Psoas muscle (tissue), 8 donors: ENCODE measurements around the gene CDH4. TPM values are rescaled to one million over a fixed set of nuclear protein-coding genes. Genes with fewer than 3 reads are reported as not detected.

ENCODE experiments used
- ATAC-seq, 4 donors: fragments of 200-7000 bp; cut with Tn5 transposase; one replicate each; pipeline ENCODE4 v1.9.1; 2020; ENCODE audit warnings: moderate library complexity in 3 of 4, mild to moderate bottlenecking in 2 of 4
- DNase-seq, 2 donors: peaks; one replicate each; pipeline ENCODE4 v3.0.0-alpha.2; 2020
- H3K27ac ChIP-seq: fragments of 200-600 bp; one replicate; pipeline ENCODE4 v1.8.0; 2022
- H3K27me3 ChIP-seq, 3 donors: fragments of 200-600 bp in 1 of 3; one replicate each; pipeline versions ENCODE4 v1.6.1 to v1.8.0; 2013 to 2022; ENCODE audit warnings: low read length in 2 of 3, mild to moderate bottlenecking in 2 of 3, moderate library complexity in 1 of 3; ENCODE audit not compliant: insufficient read depth in 3 of 3
- H3K36me3 ChIP-seq, 2 donors: fragments of 200-600 bp in 1 of 2; one replicate each; pipeline versions ENCODE4 v1.6.1 to v1.8.0; 2013 to 2022; ENCODE audit warnings: low read depth in 1 of 2, mild to moderate bottlenecking in 1 of 2, moderate library complexity in 1 of 2; ENCODE audit not compliant: insufficient read depth in 1 of 2
- H3K4me1 ChIP-seq: fragments of 200-600 bp; one replicate; pipeline ENCODE4 v1.8.0; 2022
- H3K4me3 ChIP-seq: fragments of 200-600 bp; one replicate; pipeline ENCODE4 v1.8.0; 2022; ENCODE audit warnings: mild to moderate bottlenecking
- H3K9me3 ChIP-seq: fragments of 200-600 bp; one replicate; pipeline ENCODE4 v1.8.0; 2022
- CTCF ChIP-seq: fragments of 200-600 bp; IDR thresholded peaks from one replicate; pipeline ENCODE4 v1.8.0; 2022; ENCODE audit warnings: antibody characterized with exemption
- WGBS, 3 donors: extraction: QIAGEN DNeasy Blood & Tissue Kit; methylation state at CpG; one replicate each; pipeline versions ENCODE4 v1.1.6 to v1.1.7; 2013; 5-methylcytosine and 5-hydroxymethylcytosine counted together
- intact Hi-C, 2 donors: fragments of 100-400 bp; cut with DNase I; formaldehyde crosslinking; loops; one replicate each; pipeline versions ENCODE4 v1.11.0 to v1.14.2; 2022
- polyA plus RNA-seq, 3 donors: library from polyadenylated mRNA; stranded (reverse); fragments of 200-250 nt; gene quantifications; one replicate each; pipeline ENCODE4 v1.2.3, GENCODE V29; 2013
- total RNA-seq, 4 donors: library from RNA; stranded (reverse); fragmentation: NEBNext Ultra II Directional in 2 of 4; extraction: Animal tissue kit (Norgen Biotek cat#: 25700) in 2 of 4; gene quantifications; one replicate each; pipeline versions ENCODE4 v1.2.1 to v1.2.4, GENCODE V29; 2021 to 2023
- donor health status: healthy with polysubstance abuse.
- donor health status: DM: no; HTN: no; CAD: no; lungs with moderate emphysema.
- donor health status: Bipolar disorder and iron deficiency.
- donor health status: healthy.
- donor health status: DM: yes; HTN: yes; CAD: no.
- donor health status: DM: no; HTN: no; CAD: no.
- donor health status: DM: no; HTN: no; CAD: no.
- donor health status: DM: yes; HTN: yes; CAD: no.

CDH4 gene
- total and polyA plus RNA-seq, 7 donors: 0.26 to 1.0 (median 0.34) TPM

- Histone ChIP-seq H3K9me3 (no peaks in the 10 kb centered on the region), H3K27me3 (no peaks in the 10 kb centered on the region), H3K4me1 (no peaks in the 10 kb centered on the region), H3K27ac (no peak overlapping the region), H3K4me3 (no peak overlapping the region), H3K36me3 (no peaks in the 10 kb centered on the region)
- ATAC-seq (no peak), DNase-seq (no peak)
- no peak for TF ChIP-seq CTCF
- intact Hi-C loops: no loop called here
- WGBS, 3 donors: 86 to 89% (median 88%) methylated on average over 13 to 14 of the region's 14 CpGs
These were observed 48.2 kb downstream of the CDH4 start for GRCh38 chr20:61300293-61300692.

- Histone ChIP-seq H3K27me3 (no peaks in the 10 kb centered on the region), H3K27ac (no peak overlapping the region), H3K4me3 (no peak overlapping the region), H3K9me3 (no peaks in the 10 kb centered on the region), H3K36me3 (no peaks in the 10 kb centered on the region), H3K4me1 (no peaks in the 10 kb centered on the region)
- DNase-seq (no peak), ATAC-seq (no peak)
- 74 to 78% (median 75%) methylated on average over 9 to 10 of the region's 10 CpGs for WGBS, 3 donors
- TF ChIP-seq CTCF: no peak
- intact Hi-C loops: no loop called here
These were observed 48.6 kb downstream of the CDH4 start for GRCh38 chr20:61300709-61301108.

- DNase-seq: no peak
- no peak overlapping the region for H3K4me3 ChIP-seq
- no peaks in the 10 kb centered on the region for H3K27me3 ChIP-seq
- H3K27ac ChIP-seq: no peak overlapping the region
- ATAC-seq: no peak
- no peaks in the 10 kb centered on the region for H3K4me1 ChIP-seq
- H3K9me3 ChIP-seq: no peaks in the 10 kb centered on the region
- H3K36me3 ChIP-seq: no peaks in the 10 kb centered on the region
- 83 to 86% (median 83%) methylated on average over 21 of the region's 21 CpGs for WGBS, 3 donors
- no peak for TF ChIP-seq CTCF
- intact Hi-C loops: no loop called here
These were observed 49.9 kb downstream of the CDH4 start for GRCh38 chr20:61301711-61302525.

- no peaks in the 10 kb centered on the region for H3K9me3 ChIP-seq
- TF ChIP-seq CTCF: no peak
- no peak overlapping the region for H3K4me3 ChIP-seq
- WGBS, 3 donors: 94 to 96% (median 96%) methylated on average over 8 of the region's 8 CpGs
- DNase-seq (no peak), ATAC-seq (no peak)
- no peaks in the 10 kb centered on the region for H3K36me3 ChIP-seq
- no peaks in the 10 kb centered on the region for H3K27me3 ChIP-seq
- intact Hi-C loops: no loop called here
- no peak overlapping the region for H3K27ac ChIP-seq
- H3K4me1 ChIP-seq: no peaks in the 10 kb centered on the region
These were observed 51.2 kb downstream of the CDH4 start for GRCh38 chr20:61303217-61303616.

GRCh38 chr20:61303675-61304074 lies 51.6 kb downstream of the CDH4 start:
- DNase-seq (no peak), ATAC-seq (no peak)
- intact Hi-C loops: no loop called here
- no peak overlapping the region for H3K27ac ChIP-seq
- no peaks in the 10 kb centered on the region for H3K27me3 ChIP-seq
- no peaks in the 10 kb centered on the region for H3K36me3 ChIP-seq
- TF ChIP-seq CTCF: no peak
- H3K9me3 ChIP-seq: no peaks in the 10 kb centered on the region
- 73 to 77% (median 76%) methylated on average over 12 of the region's 12 CpGs for WGBS, 3 donors
- no peak overlapping the region for H3K4me3 ChIP-seq
- no peaks in the 10 kb centered on the region for H3K4me1 ChIP-seq
